SK-MEL-5 (cell line): ENCODE measurements around the gene PEPD. TPM values are rescaled to one million over a fixed set of nuclear protein-coding genes. Genes with fewer than 3 reads are reported as not detected.

Experiments
- DNase-seq: peaks from one replicate; pipeline ENCODE4 v3.0.0-alpha.2; 2016; ENCODE audit warnings: low read depth, low spot score
- in situ Hi-C: cut with HindIII; loops from 2 replicates; pipeline ENCODE4 v1.10.0; 2016; ENCODE audit warnings: low sequenced_read_pairs, high pct_unique_total_duplicates, low pct_unique_long_range_greater_than_20kb
- total RNA-seq: library from RNA; depleted of rRNA; stranded (reverse); fragments of >200 nt; shearing (Covaris generic); gene quantifications from 2 replicates; pipeline ENCODE4 v1.2.3, GENCODE V29; 2014

Gene PEPD
- total RNA-seq, 1 experiment from 2014 or later: 162 TPM

- no peak for DNase-seq
- in situ Hi-C loops: no loop called here
Measured at GRCh38 chr19:33392341-33393285, 129.0 kb downstream of the PEPD start.

- no peak for DNase-seq
- in situ Hi-C loops: no loop called here
Measured at GRCh38 chr19:33391631-33392249, 129.9 kb downstream of the PEPD start.

- DNase-seq: no peak
- in situ Hi-C loops: no loop called here
Measured at GRCh38 chr19:33390908-33391630, 130.5 kb downstream of the PEPD start.

- in situ Hi-C loops: no loop called here
- DNase-seq: no peak
Measured at GRCh38 chr19:33390101-33390907, 131.3 kb downstream of the PEPD start.

- DNase-seq: no peak
- in situ Hi-C loops: no loop called here
Measured at GRCh38 chr19:33389421-33390100, 132.0 kb downstream of the PEPD start.

GRCh38 chr19:33388725-33389420, 132.7 kb downstream of the PEPD start:
- in situ Hi-C loops: no loop called here
- DNase-seq: no peak

- in situ Hi-C loops: no loop called here
- DNase-seq: no peak
Measured at GRCh38 chr19:33388231-33388724, 133.3 kb downstream of the PEPD start.

- in situ Hi-C loops: no loop called here
- DNase-seq: no peak
Measured at GRCh38 chr19:33387351-33388230, 134.0 kb downstream of the PEPD start.

GRCh38 chr19:33386361-33386858, 135.2 kb downstream of the PEPD start:
- in situ Hi-C loops: no loop called here
- DNase-seq: no peak

GRCh38 chr19:33385956-33386355, 135.6 kb downstream of the PEPD start:
- no peak for DNase-seq
- in situ Hi-C loops: no loop called here

GRCh38 chr19:33384983-33385382, 136.6 kb downstream of the PEPD start:
- in situ Hi-C loops: no loop called here

GRCh38 chr19:33383720-33384292, 137.8 kb downstream of the PEPD start:
- in situ Hi-C loops: no loop called here
- DNase-seq: no peak

More at GRCh38 chr19:33384983-33385382, 136.6 kb downstream of the PEPD start:
- no peak for DNase-seq

- in situ Hi-C loops: no loop called here
- no peak for DNase-seq
Measured at GRCh38 chr19:33382982-33383381, 138.6 kb downstream of the PEPD start.

GRCh38 chr19:33382006-33382405, 139.6 kb downstream of the PEPD start:
- no peak for DNase-seq
- in situ Hi-C loops: no loop called here

- no peak for DNase-seq
- in situ Hi-C loops: no loop called here
Measured at GRCh38 chr19:33381101-33381500, 140.5 kb downstream of the PEPD start.
